NCI-H128 (cell line): ENCODE results near the gene TRABD2B.

Source experiments
- DNase-seq: peaks from one replicate; lab custom pipeline; 2025; ENCODE audit not compliant: unreplicated experiment; lab: John Stamatoyannopoulos, UW

The TRABD2B gene

DNA sequence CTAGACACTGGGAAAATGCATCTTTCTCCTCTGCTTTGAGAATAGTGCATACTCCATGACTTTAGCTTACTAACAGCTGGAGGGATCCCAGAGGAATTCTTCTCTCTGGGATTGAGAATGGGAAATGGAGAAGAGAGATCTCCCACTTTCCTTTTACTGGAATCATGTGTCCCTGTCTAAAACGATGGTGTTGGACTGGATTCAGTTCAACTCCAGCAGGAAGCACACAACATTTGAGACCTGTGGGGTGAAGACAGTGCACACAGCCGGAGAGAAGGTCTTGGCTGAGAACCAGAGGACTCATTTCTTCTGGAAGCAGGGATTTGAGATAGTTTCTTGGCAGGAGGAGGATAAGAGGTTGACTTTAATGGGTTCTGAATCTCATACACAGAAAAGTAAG lies 58.7 kb downstream of the TRABD2B start:
- DNase-seq: no peak

GRCh38 chr1:47937586-47938254 lies 59.5 kb downstream of the TRABD2B start:
- no peak for DNase-seq

DNA sequence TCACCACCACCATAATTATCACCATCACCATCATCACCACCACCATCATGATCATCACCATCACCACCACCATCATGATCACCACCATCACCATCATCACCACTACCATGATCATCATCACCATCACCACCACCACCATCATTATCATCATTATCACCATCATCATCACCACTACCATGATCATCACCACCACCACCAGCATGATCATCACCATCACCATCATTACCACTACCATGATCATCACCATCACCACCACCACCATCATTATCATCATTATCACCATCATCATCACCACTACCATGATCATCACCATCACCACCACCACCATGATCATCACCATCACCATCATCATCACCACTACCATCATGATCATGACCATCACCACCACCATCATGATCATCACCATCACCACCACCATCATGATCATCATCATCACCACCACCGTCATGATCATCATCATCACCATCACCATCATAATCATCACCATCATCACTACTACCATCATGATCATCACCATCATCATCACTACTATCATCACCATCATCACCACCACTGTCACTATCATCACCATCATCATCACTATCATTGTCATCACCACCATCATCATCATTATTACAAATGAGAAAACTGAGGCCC lies 60.2 kb downstream of the TRABD2B start:
- DNase-seq: no peak

- no peak for DNase-seq
These were observed 61.3 kb downstream of the TRABD2B start for GRCh38 chr1:47935856-47936255.

- DNase-seq: no peak
These were observed 62.0 kb downstream of the TRABD2B start for GRCh38 chr1:47935163-47935562.

DNA sequence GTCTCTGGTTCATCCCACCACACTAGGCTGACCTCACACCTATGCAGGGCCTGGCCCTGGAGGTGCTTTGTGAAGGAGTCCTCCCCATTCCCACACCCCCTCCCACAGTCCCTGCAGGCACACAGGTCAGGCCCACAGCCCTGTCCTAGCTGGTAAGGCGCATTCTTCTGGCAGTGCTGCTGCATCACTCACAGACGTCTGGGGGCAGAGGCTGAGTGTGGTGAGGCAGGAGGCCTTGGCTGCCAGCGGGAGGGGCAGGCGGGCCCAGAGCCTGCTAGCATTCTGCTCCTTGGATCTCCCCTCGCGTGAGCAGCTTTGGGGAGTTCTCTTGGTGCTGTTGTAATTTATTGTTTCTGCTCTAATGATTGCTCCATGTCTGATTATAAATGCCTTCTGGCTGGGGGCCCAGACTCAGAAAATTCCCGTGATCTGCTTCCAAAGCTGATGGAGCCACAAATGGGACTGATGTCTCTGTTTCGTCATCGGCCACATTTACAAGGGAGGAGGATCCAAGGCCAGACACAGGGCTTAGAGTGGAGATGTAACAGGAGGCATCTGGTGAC lies 62.9 kb downstream of the TRABD2B start:
- DNase-seq: no peak

GRCh38 chr1:47932743-47933142 lies 64.4 kb downstream of the TRABD2B start:
- no peak for DNase-seq

- DNase-seq: no peak
These were observed 65.8 kb downstream of the TRABD2B start for GRCh38 chr1:47931395-47931794.

GRCh38 chr1:47930210-47930840 lies 66.9 kb downstream of the TRABD2B start:
- no peak for DNase-seq

DNA sequence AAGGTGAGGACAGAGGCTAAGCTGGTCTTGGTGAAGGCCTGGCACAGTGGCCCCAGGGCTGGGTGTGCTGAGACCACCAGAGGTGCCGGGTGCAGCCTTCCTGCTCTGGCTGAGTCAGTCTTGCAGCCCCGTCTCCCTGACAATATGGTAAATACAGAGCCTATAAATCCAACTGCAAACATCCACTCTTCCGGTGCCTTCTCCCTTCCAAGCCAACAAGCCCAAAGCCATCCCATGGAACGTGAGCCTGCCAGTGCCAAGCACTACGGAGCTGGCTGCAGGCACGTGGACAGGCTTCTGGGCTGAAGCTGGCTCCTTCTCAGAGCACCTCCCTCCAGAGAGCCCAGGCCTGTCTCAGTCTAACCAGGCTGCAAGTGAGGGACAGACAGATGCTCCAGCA lies 70.0 kb downstream of the TRABD2B start:
- no peak for DNase-seq

- DNase-seq: no peak
These were observed 70.7 kb downstream of the TRABD2B start for GRCh38 chr1:47926461-47926999.

- DNase-seq: no peak
These were observed 72.7 kb downstream of the TRABD2B start for GRCh38 chr1:47924270-47925048.

DNA sequence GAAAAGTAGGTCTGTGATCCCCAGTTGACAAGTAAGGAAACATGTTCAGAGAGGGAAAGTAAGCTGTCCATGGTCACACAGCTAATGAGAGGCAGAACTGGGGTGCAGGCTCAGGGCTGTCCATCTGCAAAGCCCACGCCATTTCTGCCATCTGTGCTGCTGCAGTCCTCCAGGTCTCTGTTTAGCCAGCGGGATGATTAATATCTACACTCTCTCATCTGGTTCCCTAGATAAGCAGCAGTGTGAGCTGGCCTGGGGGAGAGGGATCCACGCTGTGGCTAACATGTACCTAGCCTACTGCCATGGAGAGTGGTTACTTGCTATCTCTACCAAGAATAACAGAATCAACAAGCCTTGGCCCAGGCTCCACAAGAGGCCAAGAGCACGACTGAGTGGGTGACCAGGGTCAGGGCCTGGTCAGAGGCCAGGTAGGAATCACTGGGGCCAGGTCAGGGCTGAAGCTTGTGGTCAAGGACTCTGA lies 75.2 kb downstream of the TRABD2B start:
- no peak for DNase-seq

DNA sequence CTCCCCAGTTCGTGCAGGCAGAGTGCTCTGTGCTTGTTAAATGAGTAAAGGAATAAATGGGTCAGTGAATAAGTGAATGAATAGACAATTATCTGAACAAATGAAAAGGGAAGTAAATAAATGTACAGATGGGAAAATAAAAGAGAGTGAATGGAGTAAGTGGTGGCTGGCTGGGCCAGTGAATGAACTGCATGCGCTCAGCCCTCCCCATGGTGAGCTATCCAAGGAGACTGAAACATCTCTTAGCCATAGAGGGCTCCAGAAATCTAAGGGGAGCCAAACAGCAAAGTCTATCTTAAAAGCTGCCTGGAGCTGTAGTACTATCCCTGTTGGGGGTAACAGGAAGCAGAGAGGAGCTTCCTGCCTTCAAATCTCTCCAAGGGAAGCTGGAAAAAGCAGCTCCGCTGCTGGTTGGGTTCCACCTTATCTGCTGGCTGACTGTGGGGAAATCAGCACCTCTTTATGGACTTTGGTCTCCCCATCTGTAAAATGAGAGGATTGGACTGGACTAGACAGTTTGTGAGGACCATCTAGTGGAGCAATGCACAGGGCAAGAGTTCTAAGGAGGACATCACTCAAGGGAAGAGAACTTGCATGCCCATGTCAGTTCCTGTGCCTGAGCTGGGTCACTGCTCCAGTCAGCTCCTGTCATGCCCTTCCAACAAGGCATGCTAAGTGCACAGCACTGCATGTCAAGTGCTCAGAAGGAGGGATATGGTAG lies 77.9 kb downstream of the TRABD2B start:
- DNase-seq: no peak

GRCh38 chr1:47918257-47918867 lies 78.8 kb downstream of the TRABD2B start:
- no peak for DNase-seq

GRCh38 chr1:47917687-47918086 lies 79.5 kb downstream of the TRABD2B start:
- DNase-seq: no peak

DNA sequence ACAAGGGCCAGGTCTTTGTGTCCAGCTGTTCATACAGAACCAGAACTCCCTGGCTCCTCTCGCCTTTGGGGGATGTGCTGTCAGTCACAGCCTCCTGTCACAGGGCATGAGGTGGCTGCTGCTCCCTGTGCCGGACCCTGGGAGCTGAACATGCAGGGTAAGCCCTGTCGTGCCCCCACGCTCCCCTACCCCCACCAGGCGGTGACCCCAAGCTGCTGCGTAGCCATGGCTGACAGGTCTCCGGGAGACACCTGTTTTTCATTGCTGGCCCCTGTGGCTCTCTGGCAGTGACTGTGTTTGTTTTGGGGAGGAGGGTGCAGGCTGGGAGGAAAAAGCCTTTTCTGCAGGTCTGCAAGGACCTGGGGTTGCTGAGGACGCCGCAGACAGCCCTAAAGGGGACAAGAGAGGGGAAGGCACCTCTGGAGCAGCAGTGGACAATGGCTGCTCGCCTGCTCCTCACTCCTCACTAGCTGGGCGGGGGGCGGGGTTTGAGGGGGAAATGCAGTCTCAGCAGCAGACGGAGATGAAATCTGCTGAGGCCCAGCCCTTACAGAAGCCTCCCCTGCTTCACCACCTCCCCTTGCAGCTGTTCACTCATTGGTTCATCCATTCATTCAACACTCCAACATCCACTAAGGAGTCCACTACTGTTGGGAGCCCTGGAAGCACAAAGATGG lies 81.4 kb downstream of the TRABD2B start:
- no peak for DNase-seq

- DNase-seq: no peak
These were observed 82.1 kb downstream of the TRABD2B start for GRCh38 chr1:47914952-47915676.
